ENCODE data around the gene ATP6V0E2. TPM values are rescaled to one million over a fixed set of nuclear protein-coding genes. Genes with fewer than 3 reads are reported as not detected.
"Not testable (repeated sequence)": the region's sequence is repeated elsewhere in the genome, so short reads cannot be mapped to it uniquely, and the experiment has no call there.

ATP6V0E2 gene
- total RNA-seq, 4 donors from 2014 or later: 20.1 to 35.6 (median 30.7) TPM

DNA sequence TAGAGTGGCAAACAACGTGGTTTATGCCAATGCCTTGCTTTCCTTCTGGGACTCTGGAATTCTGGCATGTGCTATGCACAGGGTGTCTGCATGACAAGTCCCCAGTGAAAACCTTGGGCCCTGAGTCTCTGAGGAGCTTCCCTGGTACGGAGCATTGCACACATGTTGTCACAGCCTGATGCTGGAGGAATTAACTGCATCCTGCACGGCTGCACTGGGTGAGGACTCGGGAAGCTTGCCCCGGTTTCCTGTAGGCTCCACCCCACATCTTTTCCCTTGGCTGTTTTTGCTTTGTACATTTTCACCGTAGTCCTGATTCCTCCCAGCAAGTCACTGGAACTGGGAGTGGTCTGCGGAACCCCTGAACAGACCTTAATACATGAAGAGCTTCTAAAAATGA, 52.6 kb downstream of the ATP6V0E2 start:
- H3K27ac ChIP-seq, H3K4me1 ChIP-seq, H3K4me3 ChIP-seq, H3K9me3 ChIP-seq, H3K27me3 ChIP-seq, H3K36me3 ChIP-seq, ATAC-seq: not testable (repeated sequence)
- WGBS, 2 donors (ENCODE audit: low coverage in 1 of 2): 0% methylated on average over 1 of the region's 7 CpGs; no CpG with 5 or more reads in 1 of the 2 donors

Small RNA genes lying within 50 kb of the gene (small RNA-seq; reads per million reads assigned to genes)
- gene AC093458.1: 0 reads per million in 4 donors

Other genes with a start within 250 kb of the ATP6V0E2 start
- 10 to 100 TPM in 1 of 4 donors, 1 to 10 TPM in 3; 4.2 to 15.4 (median 9.3) TPM for gene ZNF467, start 100.4 kb upstream of the ATP6V0E2 start, total RNA-seq
- 10 to 100 TPM in 3 of 4 donors, 1 to 10 TPM in 1; 6.6 to 40.3 (median 18.6) TPM for gene ZNF862, start 35.6 kb upstream of the ATP6V0E2 start, total RNA-seq

Data from gastroesophageal sphincter (tissue), 4 donors.